Stimulated activated CD8-positive, alpha-beta memory T cell treated with anti-CD3 and anti-CD28 coated beads, Interleukin-7, amount 100 ng/mL, for 4 hours (primary cell): ENCODE data around the gene TUBB8.
"Not testable (repeated sequence)": the region's sequence is repeated elsewhere in the genome, so short reads cannot be mapped to it uniquely, and the experiment has no call there.

Experiments
- DNase-seq, 2 donors: peaks; one replicate each; pipeline ENCODE4 v3.0.0-alpha.2; 2020; ENCODE audit warnings: low read depth in 2 of 2

Gene TUBB8

DNA sequence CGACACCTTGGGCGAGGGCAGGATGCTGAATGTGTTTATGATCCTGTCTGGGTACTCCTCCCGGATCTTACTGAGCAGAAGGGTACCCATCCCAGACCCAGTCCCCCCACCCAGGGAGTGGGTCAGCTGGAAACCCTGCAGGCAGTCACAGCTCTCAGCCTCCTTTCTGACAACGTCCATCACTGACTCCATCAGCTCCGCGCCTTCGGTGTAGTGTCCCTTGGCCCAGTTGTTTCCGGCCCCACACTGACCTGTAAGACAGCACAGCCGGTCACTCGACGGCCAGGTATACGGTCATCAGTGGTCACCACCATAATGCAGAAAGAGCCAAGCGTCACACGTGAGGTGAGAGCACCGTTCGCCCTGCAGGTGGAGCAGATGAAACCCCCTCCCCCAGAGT is 1.2 kb downstream of the TUBB8 start:
- not testable (repeated sequence) for DNase-seq

DNA sequence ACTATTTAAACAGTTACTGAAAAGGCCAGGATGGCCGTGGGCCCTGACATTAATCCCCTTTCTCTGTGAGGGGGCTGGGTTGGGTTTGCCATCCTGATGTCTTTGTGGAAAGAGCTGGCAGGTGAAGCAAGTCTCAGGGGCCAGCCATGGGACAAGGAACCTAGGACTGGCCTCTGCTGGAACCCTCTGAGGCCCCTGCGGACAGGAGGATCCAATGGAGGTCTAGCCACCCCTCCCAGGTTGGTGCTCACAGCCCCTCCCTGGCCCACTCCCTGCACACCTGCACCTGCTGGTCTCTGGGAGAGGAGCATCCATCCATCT is 35.8 kb downstream of the TUBB8 start:
- DNase-seq, result not testable (repeated sequence)

DNA sequence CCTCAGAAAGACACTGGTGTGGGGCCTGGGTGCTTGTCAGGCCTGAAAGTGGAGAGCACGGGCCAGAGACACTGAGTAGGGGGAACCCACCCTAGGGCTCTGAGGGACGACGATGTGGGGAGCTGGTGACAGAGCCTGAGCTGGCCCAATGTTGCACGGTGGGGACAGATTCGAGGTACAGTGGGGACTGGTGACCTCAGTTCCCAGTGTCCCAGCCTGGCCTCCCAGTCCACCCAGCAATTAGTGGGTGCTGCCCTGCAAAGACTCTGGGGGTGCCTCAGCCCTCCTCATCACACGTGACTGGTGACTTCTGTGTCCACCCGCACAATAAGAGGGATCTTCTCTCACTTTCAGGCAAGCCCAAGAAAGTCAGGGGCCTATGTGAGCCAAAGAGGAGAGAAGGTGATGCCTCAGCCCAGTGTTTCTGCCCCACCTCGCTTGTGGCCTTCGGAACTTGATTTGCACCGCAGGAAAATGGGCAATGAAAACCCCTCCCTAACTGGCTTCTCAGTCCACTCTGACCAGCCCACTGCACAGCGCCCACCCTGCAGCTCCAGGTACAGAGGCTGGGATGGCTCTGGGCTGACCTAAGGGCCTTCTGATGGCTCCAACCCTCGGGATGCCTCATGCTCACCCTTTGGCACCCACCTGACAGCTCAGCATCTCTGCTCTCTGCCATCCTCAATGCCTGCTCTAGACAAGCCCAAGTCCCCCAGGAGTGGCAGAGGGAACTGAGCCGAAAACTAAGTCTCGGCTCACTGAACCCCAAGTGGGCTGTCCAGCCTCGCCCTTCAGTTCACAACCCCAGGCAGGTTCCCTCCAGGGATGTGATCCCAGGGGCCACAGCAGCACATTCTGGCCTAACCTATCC is 36.4 kb downstream of the TUBB8 start:
- DNase-seq, result not testable (repeated sequence)

DNA sequence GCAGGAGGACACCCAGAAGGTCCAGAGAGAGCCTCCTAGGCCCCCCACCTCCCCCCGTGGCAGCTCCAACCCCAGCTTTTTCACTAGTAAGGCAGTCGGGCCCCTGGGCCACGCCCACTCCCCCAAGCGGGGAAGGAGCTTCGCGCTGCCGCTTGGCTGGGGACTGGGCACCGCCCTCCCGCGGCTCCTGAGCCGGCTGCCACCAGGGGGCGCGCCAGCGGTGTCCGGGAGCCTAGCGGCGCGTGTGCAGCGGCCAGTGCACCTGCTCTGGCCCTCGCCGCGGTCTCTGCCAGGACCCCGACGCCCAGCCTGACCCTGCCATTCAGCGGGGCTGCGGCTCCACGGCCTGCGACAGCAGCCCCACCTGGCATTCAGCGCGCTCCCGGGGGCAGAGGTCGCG is 37.8 kb downstream of the TUBB8 start:
- DNase-seq, result not testable (repeated sequence)

DNA sequence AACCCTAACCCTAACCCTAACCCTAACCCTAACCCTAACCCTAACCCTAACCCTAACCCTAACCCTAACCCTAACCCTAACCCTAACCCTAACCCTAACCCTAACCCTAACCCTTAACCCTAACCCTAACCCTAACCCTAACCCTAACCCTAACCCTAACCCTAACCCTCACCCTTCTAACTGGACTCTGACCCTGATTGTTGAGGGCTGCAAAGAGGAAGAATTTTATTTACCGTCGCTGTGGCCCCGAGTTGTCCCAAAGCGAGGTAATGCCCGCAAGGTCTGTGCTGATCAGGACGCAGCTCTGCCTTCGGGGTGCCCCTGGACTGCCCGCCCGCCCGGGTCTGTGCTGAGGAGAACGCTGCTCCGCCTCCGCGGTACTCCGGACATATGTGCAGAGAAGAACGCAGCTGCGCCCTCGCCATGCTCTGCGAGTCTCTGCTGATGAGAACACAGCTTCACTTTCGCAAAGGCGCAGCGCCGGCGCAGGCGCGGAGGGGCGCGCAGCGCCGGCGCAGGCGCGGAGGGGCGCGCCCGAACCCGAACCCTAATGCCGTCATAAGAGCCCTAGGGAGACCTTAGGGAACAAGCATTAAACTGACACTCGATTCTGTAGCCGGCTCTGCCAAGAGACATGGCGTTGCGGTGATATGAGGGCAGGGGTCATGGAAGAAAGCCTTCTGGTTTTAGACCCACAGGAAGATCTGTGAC is 38.7 kb downstream of the TUBB8 start:
- DNase-seq, result not testable (repeated sequence)
